GM19240 (cell line): Measurements from ENCODE around the gene SFN.
"Not testable (repeated sequence)": the region's sequence is repeated elsewhere in the genome, so short reads cannot be mapped to it uniquely, and the experiment has no call there.

Experiments
- DNase-seq: peaks from one replicate; pipeline ENCODE4 v3.0.0; 2011; ENCODE audit warnings: low spot score; ENCODE audit not compliant: insufficient read length

SFN gene

GRCh38 chr1:26864610-26865480 lies 1.9 kb downstream of the SFN start:
- peak; percentile 61 for DNase-seq

DNA sequence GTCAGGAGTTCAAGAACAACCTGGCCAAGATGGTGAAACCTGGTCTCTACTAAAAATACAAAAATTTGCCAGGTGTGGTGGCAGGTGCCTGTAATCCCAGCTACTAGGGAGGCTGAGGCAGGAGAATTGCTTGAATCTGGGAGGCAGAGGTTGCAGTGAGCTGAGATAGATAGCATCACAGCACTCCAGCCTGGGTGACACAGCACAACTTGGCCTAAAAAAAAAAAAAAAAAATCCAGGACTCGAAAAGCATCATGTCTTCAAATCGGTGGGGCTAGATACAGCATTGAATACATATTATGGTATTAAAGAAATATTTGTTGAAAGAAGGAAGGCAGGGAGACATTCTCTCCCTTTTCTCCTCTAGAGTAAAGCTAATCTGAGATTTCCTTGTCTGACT lies 10.1 kb downstream of the SFN start:
- not testable (repeated sequence) for DNase-seq

- no peak for DNase-seq
Observed at GRCh38 chr1:26874896-26875295, 11.9 kb downstream of the SFN start.

DNA sequence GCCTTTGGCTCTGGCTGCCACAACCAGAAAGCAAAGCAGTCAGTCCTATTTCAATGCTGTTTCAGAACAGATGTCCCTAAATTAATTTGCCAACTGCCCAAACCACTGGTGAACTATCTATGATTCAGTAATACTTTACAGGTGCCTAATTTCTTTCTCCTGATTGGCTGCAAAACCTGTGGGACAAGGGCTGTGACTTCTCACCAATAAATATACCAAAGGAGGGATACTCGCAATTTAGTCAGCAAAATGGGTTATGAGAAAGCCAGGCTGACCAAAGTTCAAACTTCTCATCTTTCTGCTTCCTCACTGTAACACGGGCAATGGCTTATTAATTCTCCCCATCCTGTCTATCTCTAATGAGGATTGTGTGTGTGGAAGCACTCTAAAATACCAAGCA lies 14.4 kb downstream of the SFN start:
- DNase-seq: no peak

- DNase-seq: no peak
Observed at GRCh38 chr1:26879793-26880192, 16.8 kb downstream of the SFN start.

- not testable (repeated sequence) for DNase-seq
Observed at GRCh38 chr1:26881611-26882010, 18.7 kb downstream of the SFN start.

- no peak for DNase-seq
Observed at GRCh38 chr1:26882696-26883463, 19.9 kb downstream of the SFN start.

DNA sequence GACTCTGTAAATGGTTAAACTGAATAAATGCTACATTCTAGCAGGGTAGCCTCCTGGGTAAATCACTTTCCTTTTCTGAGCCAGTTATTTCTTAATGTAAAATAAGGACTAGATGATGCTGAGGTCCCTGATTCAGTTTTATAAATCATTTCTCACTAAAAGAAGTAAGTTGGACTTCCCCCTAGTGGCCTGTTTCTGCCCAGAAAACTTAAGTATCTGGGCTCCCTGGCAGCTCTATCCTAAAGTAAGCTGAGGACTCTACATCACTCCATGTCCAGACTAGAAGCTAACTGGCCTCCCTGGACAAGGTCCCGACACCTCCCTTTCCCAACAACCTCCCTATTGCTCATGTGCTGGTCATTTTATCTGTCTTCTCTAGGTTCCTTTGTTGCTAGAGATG lies 24.2 kb downstream of the SFN start:
- DNase-seq: no peak

DNA sequence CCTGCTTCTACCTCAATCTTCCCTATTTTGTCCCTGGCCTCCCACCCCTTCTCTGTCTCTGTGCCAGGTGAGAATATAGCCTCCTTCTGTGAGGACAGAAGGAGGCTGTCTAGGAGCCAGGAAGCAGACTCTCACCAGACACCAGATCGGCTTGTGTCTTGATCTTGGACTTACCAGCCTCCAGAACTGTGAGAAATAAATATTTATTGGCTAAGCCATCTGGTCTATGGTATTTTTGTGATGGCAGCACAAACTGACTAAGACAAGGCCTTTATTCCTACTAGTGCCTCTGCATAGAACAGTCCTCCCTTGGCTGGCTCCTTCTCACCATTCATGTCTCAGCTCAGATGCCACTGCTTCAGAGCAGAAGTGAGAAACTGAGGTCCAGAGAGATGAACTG lies 25.3 kb downstream of the SFN start:
- DNase-seq: no peak

- DNase-seq: peak; percentile 82
Observed at GRCh38 chr1:26889551-26890466, 26.9 kb downstream of the SFN start, which contains the start of gene GPN2. TSS of gene GPN2 (minus strand) at chr1:26890283. CDS start at chr1:26890096, 187 bp downstream.

DNA sequence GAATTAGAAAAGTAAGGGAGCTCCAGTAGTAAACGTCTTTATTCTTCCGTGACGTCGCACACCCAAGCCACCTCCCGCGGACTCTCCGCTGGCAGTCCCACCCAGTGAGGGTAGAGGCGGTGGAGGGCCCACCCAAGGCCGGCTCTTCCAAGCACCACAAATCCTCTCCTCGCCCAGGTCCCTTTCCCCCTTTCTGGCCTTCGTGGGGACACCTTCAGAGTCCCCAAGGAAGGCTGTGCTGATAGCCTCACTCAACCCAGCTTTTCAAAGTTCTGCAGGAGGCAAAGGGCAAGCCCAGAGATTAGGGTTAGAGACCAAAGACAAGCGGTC lies 27.5 kb downstream of the SFN start:
- no peak for DNase-seq

GRCh38 chr1:26894263-26894662 lies 31.3 kb downstream of the SFN start:
- no peak for DNase-seq

- DNase-seq: no peak
Observed at GRCh38 chr1:26897351-26897750, 34.4 kb downstream of the SFN start.

DNA sequence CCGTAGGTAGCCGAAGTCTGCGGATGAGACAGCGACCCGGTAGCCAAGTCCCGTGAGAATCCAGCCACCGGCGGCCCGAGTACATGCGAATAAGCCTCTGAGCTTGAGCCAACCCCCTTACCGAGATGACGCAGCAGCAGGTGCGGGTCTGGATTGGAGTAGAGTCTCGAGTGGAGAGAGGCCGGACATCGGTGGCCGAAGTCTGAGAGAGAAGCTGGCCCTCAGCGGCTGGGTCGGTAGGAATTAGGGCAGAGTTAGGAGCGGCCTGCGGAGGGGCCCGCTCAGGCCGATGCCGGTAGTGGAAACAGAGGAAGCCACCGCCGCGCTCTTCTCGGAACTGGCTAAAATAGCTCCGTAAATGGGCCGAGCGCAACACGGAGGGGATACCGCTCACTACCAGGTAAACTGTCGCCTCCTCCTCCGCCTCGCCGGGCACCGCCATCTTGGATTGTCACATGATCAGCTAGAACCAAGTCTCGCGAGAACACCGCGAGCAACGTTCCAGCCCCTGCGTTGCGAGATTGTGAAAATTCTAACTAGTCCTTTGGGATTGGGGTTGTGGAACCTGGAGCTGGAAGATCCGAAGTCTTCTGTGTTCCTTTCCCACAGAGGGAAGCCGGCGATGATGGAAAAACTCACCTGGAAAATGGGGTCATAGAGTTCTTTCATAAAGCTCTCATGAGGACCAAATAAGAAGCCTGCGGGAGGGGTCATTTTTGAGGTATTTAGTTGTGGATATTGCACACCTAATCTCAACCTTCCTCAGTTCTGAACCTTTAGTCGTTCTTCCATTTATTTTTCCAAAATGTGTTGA lies 37.3 kb downstream of the SFN start, which contains the start of gene GPATCH3:
Gene GPATCH3 (minus strand): TSS at position 467 of the 814 bp plus-strand sequence. CDS start 25 bp downstream, at position 442.
- peak; percentile 83 for DNase-seq

GRCh38 chr1:26900815-26901511 lies 38.0 kb downstream of the SFN start:
- no peak for DNase-seq

DNA sequence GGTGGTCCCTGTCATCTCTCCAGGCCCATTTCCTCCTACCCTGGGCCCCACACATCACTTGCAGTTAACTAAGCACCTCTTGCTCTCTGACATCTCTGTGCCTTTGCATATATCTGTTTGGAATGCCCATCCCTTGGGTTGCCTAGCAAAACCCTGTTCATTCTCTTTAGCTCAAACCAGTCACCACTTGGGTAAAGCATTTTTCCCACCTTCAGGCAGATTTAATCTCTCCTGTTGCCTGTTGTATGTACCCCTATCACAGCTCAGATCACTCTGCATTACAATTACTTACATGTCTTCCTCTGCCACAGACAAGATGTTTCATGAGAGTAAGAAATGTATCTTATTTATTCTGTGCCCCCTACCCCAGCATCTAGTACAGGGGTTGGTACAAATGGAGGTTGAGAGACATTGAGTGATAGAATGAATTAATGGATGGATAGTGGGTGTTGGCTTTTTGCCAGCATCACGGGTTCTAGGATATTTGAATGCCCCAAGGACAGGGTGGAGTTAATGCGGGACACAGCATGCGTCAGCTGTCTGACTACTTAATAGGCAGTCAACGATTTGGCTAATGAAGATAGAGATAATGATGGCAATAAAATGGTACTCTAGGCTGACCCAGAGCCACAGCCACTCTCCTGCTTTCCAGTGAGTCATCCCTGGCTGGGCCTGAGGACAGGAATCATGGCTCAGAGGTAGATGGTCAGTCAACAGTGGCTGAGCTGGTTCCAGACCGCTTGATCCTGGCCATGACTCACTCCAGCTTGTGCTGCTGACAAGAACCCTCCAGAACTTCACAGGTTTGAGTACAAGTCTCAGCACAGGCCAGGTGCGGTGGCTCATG lies 44.3 kb downstream of the SFN start:
- no peak for DNase-seq

GRCh38 chr1:26909951-26910342 lies 47.0 kb downstream of the SFN start:
- no peak for DNase-seq

DNA sequence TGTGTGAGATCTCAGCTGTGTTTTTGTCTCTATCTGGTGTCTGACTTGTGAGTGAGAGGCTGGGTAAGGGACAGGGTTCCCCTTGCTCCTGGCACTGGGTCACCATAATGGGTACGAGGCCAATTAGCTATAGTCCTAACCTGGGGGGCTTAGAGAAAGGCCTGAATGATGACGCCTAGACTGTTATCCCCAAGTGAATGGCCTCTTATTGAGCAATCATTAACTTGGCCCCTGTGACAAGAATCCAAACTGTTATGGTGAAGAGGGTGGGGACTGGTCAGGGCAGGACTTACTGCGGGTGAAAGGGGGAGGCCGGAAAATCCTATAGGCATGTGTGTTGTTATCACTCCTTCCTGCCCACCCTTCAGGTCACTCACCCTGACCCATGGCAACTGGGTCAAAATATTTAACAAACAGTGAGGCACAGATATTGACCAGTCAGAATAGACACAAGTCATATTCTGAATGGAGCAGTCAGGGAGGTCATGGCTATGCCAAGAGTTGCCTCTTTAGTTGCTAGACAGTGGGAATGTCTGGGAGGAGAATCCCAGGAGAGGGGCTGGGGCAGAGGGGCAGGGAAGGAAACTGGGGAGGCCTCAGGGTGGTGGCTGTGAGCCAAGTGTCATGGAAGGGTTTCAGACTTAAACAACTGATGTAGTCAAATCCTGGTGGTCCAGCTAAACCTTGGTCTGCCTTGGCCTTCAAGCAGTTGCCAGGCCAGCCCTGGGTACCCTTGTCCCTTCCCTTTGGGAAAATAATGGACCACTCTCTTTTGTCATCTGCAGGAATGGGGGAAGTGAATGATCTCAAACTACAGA lies 47.6 kb downstream of the SFN start:
- DNase-seq: no peak
